ENCODE measurements around the gene CST3. TPM values are rescaled to one million over a fixed set of nuclear protein-coding genes. Genes with fewer than 3 reads are reported as not detected.
"Not testable (repeated sequence)": the region's sequence is repeated elsewhere in the genome, so short reads cannot be mapped to it uniquely, and the experiment has no call there.

CST3 gene
- total and polyA plus RNA-seq, 2 of the 8 experiments (the other 6 are each of a cell fraction or from before 2014, with no cell fraction given), result 53.2 to 184 TPM

- no peak for TF ChIP-seq JUN (IDR thresholded peaks at IDR 0.05; ENCODE audit: low read depth, low read length)
Observed at GRCh38 chr20:23636182-23636907, 1.4 kb downstream of the CST3 start (continued).

- not testable (repeated sequence) for FAIRE-seq
Observed at GRCh38 chr20:23635768-23636090, 2.0 kb downstream of the CST3 start.

More at GRCh38 chr20:23635768-23636090, 2.0 kb downstream of the CST3 start:
- H2BK120ac ChIP-seq (replicated peaks; ENCODE audit: low read depth, low read length); H3K27ac ChIP-seq (ENCODE audit: low read depth, low read length); H2BK20ac ChIP-seq (ENCODE audit: low read length); H3K23ac ChIP-seq (ENCODE audit: insufficient read length); H3K4me3 ChIP-seq (ENCODE audit: extremely low read depth in 1 of 4, insufficient read depth in 2 of 4, low read depth in 3 of 4, low read length in 4 of 4); H2AFZ ChIP-seq (ENCODE audit: low read length); DNase-seq (ENCODE audit: low read depth in 1 of 2, low spot score in 2 of 2); H4K20me1 ChIP-seq (replicated peaks in 1 of 2; ENCODE audit: control insufficient read depth in 1 of 2, insufficient read depth in 2 of 2, low read length in 2 of 2); H4K5ac ChIP-seq (ENCODE audit: insufficient read length, low read depth, low read length); H3K27me3 ChIP-seq (replicated peaks in 1 of 4; ENCODE audit: control insufficient read depth in 3 of 4, extremely low read depth in 1 of 4, insufficient read depth in 3 of 4, low read length in 3 of 4); H3K9me3 ChIP-seq (ENCODE audit: insufficient read depth in 2 of 2, low read depth in 1 of 2, low read length in 1 of 2); H3K79me2 ChIP-seq (ENCODE audit: control insufficient read depth in 1 of 2, insufficient read depth in 2 of 2, low read length in 2 of 2); H3K36me3 ChIP-seq (ENCODE audit: control insufficient read depth in 2 of 4, insufficient read depth in 4 of 4, low read length in 3 of 4); H2BK12ac ChIP-seq (ENCODE audit: low read depth, low read length); H3K9ac ChIP-seq (replicated peaks in 1 of 4; ENCODE audit: extremely low read depth in 1 of 4, low read depth in 3 of 4, low read length in 3 of 4); H3K79me1 ChIP-seq (ENCODE audit: low read depth, low read length); POLR2A ChIA-PET (ENCODE audit: partially characterized antibody); H3K18ac ChIP-seq (ENCODE audit: extremely low read depth, low read length); CTCF ChIA-PET (ENCODE audit: partially characterized antibody); H2BK5ac ChIP-seq (ENCODE audit: low read depth, low read length); H2BK15ac ChIP-seq (ENCODE audit: low read length); H3K56ac ChIP-seq (replicated peaks; ENCODE audit: insufficient read length, low read depth, low read length); H4K91ac ChIP-seq (replicated peaks; ENCODE audit: insufficient read length, low read length); H3K4ac ChIP-seq (replicated peaks; ENCODE audit: insufficient read length, low read depth, low read length); H3K14ac ChIP-seq (ENCODE audit: insufficient read length); H3K23me2 ChIP-seq (ENCODE audit: low read depth, low read length); H4K8ac ChIP-seq (ENCODE audit: extremely low read depth, insufficient read depth, low read length); H3K4me2 ChIP-seq (ENCODE audit: insufficient read depth in 1 of 2, low read depth in 2 of 2, low read length in 2 of 2); H2AK5ac ChIP-seq (ENCODE audit: low read depth, low read length): not testable (repeated sequence)
- 78% methylated on average over 1 of the region's 2 CpGs; no CpG with 5 or more reads in 1 of the 2 experiments for WGBS, 2 experiments (ENCODE audit: extremely low coverage in 1 of 2, insufficient coverage in 1 of 2, insufficient read length in 1 of 2, insufficient replicate concordance in 2 of 2, low coverage in 1 of 2, low lambda C conversion rate in 2 of 2, missing lambda C conversion rate in 1 of 2)
- H3K4me1 ChIP-seq (replicated peaks in 1 of 4; ENCODE audit: control insufficient read depth in 3 of 4, insufficient read depth in 4 of 4, low read length in 3 of 4), result peaks cover 0 to 12% (median 4%) of the 10 kb centered on the region in 4 experiments; a peak in 5 of 7 replicates

Data from H1 (cell line).